SW 1271 (cell line): ENCODE measurements around the gene ZNF365.

Source experiments
- DNase-seq, 2 experiments: peaks; one replicate each; lab custom pipeline; 2025; lab: John Stamatoyannopoulos, UW

The ZNF365 gene

DNA sequence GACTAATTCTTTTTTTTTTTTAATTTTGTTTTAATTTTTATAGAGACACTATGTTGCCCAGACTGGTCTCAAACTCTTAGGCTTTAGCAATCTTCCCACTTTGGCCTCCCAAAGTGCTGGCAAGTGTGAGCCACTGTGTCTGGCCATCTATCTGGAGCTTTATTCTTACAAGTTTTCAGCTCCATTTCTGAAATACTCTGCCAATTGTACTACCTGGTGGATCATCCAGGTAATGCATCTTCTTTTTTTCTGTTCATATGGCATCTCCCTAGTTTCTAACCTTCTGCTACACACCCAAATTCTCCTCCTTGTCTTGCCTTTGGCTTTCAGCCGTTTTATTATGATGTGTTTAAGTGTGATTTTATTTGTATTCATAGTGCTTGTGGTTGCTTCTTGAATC lies 40.2 kb downstream of the ZNF365 start:
- DNase-seq, result peak in 1 of 2 experiments; percentile 7

GRCh38 chr10:62422068-62422590 lies 48.0 kb downstream of the ZNF365 start:
- DNase-seq, result no peak

DNA sequence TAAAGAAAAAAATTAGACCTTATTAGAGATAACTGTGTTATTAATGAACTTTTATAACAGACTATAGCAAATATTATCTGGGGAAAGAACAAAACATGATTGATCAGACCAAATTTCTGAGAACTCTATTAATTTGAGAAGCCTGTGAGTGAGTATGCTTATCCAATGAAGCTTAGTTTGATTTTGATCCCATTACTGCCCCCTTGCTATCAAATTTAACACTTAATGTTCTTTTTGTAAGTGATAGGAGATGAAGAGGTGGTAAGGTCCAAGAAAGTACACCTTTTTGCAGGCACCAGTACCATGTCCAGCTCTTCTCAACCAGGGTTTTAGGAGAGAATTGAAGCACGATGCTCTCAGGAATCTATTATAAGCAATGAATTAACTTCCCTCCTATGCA lies 49.9 kb downstream of the ZNF365 start:
- DNase-seq, result no peak

DNA sequence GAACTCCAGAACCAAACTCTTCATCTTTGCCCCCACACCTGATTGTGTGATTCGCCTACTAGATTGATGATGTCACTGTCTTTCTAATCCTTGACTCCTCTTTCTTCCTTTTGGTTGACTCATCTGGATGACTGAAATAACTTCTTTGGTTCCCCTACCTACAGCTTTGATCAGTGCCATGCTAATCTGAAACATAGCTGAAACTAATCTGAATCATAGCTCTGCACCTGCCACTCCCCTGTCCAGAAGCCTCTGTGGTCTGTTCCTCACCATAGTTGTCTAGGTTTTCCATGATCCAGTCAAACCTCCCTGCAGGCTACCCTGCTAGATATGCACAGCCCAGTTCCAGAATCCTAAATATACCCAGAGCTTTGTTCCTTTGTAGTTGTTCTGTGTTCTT lies 51.9 kb downstream of the ZNF365 start:
- peak in 1 of 2 experiments; percentile 5 for DNase-seq

DNA sequence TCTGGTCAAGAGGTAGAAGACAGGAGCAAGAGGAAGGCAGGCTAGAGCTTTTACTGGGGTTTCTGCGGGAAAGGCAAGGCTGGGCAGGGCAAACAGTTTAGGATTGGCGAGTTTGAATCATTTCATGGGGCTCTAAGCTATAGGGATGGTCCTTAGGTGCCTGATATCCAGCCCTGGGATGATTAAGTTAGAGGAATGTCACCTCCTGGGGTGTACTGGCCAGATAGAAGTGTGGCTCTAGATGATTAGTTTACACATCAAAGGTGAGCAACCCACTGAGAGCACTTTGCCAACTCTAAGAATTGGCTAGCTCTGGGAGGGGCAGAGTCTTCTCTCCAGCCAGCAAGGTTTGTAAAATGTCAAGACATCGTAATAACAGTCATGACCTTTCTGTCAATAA lies 52.4 kb downstream of the ZNF365 start:
- DNase-seq, result no peak

DNA sequence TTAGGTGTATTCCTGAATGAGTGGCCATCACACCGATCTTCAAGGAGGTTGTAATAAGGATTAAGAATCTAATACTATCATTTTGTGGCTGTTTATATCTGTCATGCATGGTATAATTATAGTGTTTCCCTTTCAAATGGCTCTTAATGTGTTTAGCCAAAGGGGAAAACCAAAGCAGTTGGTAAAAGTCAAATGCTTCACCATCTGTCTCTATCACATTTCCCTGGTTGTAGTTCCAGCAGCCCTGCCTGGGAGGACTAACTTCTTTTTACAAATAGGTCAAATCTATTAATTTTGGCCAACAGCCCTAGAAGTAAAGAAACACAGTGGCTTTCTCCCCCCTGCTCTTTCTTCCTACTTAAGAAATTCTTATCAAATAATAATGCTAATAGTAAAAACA lies 56.7 kb downstream of the ZNF365 start:
- DNase-seq, result no peak

DNA sequence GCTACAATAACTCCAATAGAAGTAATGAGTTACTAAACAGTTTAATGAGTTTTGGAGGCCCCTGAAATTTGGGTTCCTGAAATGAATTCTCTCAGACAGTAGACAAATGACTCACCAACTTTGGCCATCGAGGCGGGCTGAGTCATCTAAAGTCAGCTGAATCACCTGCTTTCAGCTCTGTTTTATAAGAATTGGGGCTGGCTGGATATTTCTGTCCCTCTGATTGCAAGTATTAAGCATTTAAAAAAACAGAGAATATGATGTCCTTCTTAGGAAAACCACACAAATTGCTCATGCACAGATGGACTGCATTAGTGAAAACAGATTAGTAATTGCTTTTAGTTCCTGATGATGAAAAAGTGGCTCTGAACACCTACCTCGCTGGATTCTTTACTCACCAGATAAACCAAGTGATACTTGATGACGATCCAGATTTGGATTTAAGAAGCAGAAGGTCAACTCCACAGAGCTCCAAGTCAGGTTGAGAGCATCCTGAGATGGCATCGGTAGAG lies 59.1 kb downstream of the ZNF365 start:
- peak; percentile 10 to 46 for DNase-seq

DNA sequence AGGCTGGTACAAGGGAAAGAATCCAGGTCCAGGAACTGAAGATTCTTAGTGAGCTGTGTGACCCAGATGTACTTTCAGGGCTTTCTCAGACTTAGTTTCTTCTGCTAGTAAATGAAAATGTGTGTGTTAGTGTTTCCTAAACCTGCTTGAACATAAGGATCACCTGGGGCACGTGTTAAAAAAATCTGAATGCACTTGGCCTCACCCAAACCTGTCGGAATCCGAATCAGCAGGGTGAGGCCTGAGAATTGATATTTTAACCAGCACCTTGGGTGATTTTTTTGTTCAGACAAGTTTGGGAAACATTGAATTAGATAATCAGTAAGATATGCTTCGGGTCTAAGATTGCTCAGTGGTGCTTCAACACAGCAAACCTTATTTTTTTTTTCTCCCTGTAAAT lies 59.7 kb downstream of the ZNF365 start:
- no peak for DNase-seq

DNA sequence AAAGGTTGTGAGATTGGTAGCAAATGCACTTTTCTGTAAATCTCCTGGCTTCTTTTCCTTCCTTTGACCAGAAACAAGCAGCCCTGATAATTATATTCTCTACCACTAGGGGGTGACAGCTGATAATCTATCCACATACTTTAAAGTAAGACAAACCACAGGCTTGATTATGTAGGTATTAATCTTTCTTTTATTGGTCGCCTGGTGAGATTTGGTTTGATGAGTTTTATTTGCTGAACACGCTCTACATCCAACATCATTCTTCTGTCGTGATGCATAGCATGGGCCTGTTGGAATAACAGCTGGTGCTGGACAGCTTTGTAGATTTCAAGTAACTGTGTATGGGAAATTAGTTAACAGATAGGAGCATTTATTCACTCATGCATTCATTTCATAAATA lies 63.5 kb downstream of the ZNF365 start:
- peak in 1 of 2 experiments; percentile 50 for DNase-seq

- no peak for DNase-seq
Measured at GRCh38 chr10:62442006-62442405, 67.8 kb downstream of the ZNF365 start.

GRCh38 chr10:62442894-62443669 lies 68.9 kb downstream of the ZNF365 start:
- no peak for DNase-seq

DNA sequence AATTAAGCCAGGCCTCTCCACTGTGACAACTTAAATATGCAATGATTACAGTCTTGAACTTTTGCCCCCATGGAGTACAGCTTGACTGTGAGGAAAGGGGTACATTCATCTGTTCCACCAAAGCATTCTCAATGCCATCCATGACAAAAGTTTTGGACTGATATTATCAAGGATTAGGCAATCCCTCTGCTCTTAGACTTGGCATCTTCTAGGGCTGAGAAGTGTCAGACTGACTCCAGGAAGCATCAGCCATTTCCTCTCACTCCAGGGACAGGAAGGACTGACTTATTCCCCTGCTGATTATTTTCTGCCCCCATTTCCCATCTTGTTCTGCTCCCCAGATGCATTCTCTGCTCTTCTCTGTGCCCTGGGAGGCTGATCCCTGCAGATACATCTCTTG lies 69.7 kb downstream of the ZNF365 start:
- no peak for DNase-seq

- no peak for DNase-seq
Measured at GRCh38 chr10:62446627-62447026, 72.5 kb downstream of the ZNF365 start.

- DNase-seq, result no peak
Measured at GRCh38 chr10:62450912-62451610, 76.9 kb downstream of the ZNF365 start.

DNA sequence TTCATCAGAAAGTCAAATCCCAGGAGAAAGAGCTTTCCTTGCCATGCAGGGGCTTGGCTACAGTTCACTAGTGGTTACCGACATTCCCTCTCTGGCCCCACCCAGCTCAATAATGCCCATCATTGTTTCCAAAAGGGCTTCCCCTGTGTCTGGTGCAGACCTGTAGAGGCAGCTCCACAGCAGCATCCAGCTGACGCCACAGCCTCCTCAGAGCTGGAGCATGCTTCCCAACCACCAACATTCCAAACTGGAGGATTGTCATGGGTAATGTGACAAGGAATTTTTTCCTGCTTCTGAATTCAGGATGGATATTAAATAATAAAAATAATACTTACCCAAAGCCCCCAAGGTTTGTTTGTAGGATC lies 77.4 kb downstream of the ZNF365 start:
- DNase-seq, result no peak
